ENCODE measurements around the gene PPM1G. TPM values are rescaled to one million over a fixed set of nuclear protein-coding genes. Genes with fewer than 3 reads are reported as not detected.

The PPM1G gene
- total RNA-seq, 1 experiment from 2014 or later = 140 TPM

DNA sequence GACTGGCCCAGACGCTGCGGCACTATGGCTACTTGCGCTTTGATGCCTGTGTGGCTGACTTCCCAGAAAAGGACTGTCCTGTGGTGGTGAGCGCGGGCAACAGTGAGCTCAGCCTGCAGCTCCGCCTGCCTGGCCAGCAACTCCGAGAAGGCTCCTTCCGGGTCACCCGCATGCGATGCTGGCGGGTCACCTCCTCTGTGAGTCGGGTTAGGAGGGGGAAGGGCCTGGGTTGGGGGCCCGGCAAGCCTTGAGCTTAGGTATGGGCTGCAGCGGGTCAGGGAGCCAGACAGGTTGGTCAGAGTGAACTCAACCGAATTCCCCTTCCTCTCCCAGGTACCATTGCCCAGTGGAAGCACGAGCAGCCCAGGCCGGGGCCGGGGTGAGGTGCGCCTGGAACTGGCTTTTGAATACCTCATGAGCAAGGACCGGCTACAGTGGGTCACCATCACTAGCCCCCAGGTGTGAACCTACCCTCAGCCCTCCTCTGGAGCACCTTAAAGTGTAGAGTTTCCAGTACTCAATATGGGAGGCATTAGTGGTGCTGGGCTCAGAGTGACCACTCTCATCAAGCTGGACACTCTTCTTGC lies 33.8 kb downstream of the PPM1G start:
- no peak overlapping the region for H3K4me2 ChIP-seq (ENCODE audit: low read length)
- peaks cover 19 to 45% of the 10 kb centered on the region in 2 experiments; a peak in 3 of 4 replicates for H3K36me3 ChIP-seq (ENCODE audit: control insufficient read depth in 1 of 2, insufficient read depth in 2 of 2, low read length in 2 of 2)
- H3K9me3 ChIP-seq (ENCODE audit: control insufficient read depth in 1 of 2, insufficient read depth in 1 of 2, low read depth in 1 of 2, low read length in 2 of 2) = no peaks in the 10 kb centered on the region
- ChIA-PET CTCF (no interaction called here), POLR2A (no interaction called here), RAD21 (ENCODE audit: low non-redundant PET in 1 of 2, low total read pairs in 2 of 2, uncharacterized antibody in 2 of 2, unreplicated experiment in 2 of 2) (no interaction called here)
- BruUV-seq (replicated peaks) = no TSS peak
- no peaks in the 10 kb centered on the region for H3K9me2 ChIP-seq (ENCODE audit: insufficient read depth)
- H3K4me1 ChIP-seq (ENCODE audit: control insufficient read depth in 1 of 2, insufficient read depth in 2 of 2, low read length in 2 of 2) = peaks cover 7 to 34% of the 10 kb centered on the region in 2 experiments; a peak in 3 of 4 replicates
- intact Hi-C loops (cut with micrococcal nuclease) = no loop called here
- H3K4me3 ChIP-seq (replicated peaks in 1 of 2; ENCODE audit: low read depth in 1 of 2, low read length in 2 of 2) = no peak overlapping the region
- no peak overlapping the region for H3K27ac ChIP-seq (ENCODE audit: low read depth, low read length)
- no peaks in the 10 kb centered on the region for H3K27me3 ChIP-seq (ENCODE audit: insufficient read depth, low read length)
- H3K9ac ChIP-seq (ENCODE audit: low read length) = no peak overlapping the region
- DNase-seq (ENCODE audit: low read depth, low spot score) = no peak
- H3K79me2 ChIP-seq (ENCODE audit: insufficient read depth, low read length) = peaks cover 44% of the 10 kb centered on the region
- H2AFZ ChIP-seq (ENCODE audit: low read depth, low read length, poor library complexity, severe bottlenecking) = no peak overlapping the region
- no peak for TF ChIP-seq ZNF274 (IDR thresholded peaks at IDR 0.05; ENCODE audit: low read depth, low read length)
- no peak for TF ChIP-seq SP1 (IDR thresholded peaks at IDR 0.05; ENCODE audit: low read depth)
- TF ChIP-seq CEBPB (IDR thresholded peaks at IDR 0.05; ENCODE audit: low read depth) = no peak
- TF ChIP-seq POLR2A (IDR thresholded peaks at IDR 0.05; ENCODE audit: borderline replicate concordance, extremely low read depth, insufficient read depth, insufficient read length) = no peak
- no peak for ATAC-seq
- H4K20me1 ChIP-seq (ENCODE audit: insufficient read depth) = no peaks in the 10 kb centered on the region

GRCh38 chr2:27373567-27373966 lies 35.8 kb downstream of the PPM1G start:
- Histone ChIP-seq H3K36me3 (ENCODE audit: control insufficient read depth in 1 of 2, insufficient read depth in 2 of 2, low read length in 2 of 2) (peaks cover 19 to 46% of the 10 kb centered on the region in 2 experiments; a peak in 3 of 4 replicates), H3K27me3 (ENCODE audit: insufficient read depth, low read length) (no peaks in the 10 kb centered on the region), H3K79me2 (ENCODE audit: insufficient read depth, low read length) (peaks cover 45% of the 10 kb centered on the region), H2AFZ (ENCODE audit: low read depth, low read length, poor library complexity, severe bottlenecking) (no peak overlapping the region), H3K9ac (ENCODE audit: low read length) (no peak overlapping the region), H3K27ac (ENCODE audit: low read depth, low read length) (no peak overlapping the region), H3K4me3 (replicated peaks in 1 of 2; ENCODE audit: low read depth in 1 of 2, low read length in 2 of 2) (no peak overlapping the region), H3K9me3 (ENCODE audit: control insufficient read depth in 1 of 2, insufficient read depth in 1 of 2, low read depth in 1 of 2, low read length in 2 of 2) (no peaks in the 10 kb centered on the region), H3K4me1 (ENCODE audit: control insufficient read depth in 1 of 2, insufficient read depth in 2 of 2, low read length in 2 of 2) (peaks cover 10 to 28% of the 10 kb centered on the region in 2 experiments; a peak in 3 of 4 replicates), H3K9me2 (ENCODE audit: insufficient read depth) (no peaks in the 10 kb centered on the region), H4K20me1 (ENCODE audit: insufficient read depth) (no peaks in the 10 kb centered on the region), H3K4me2 (ENCODE audit: low read length) (no peak overlapping the region)
- RAD21 ChIA-PET (ENCODE audit: low non-redundant PET in 1 of 2, low total read pairs in 2 of 2, uncharacterized antibody in 2 of 2, unreplicated experiment in 2 of 2) = no interaction called here
- no TSS peak for BruUV-seq (replicated peaks)
- intact Hi-C loops (cut with micrococcal nuclease) = loop anchor here (5.0 kb wide), 1 partner anchor 51 kb away; the partner anchor contains the start of gene MPV17
- CTCF ChIA-PET = no interaction called here
- DNase-seq (ENCODE audit: low read depth, low spot score) (no peak), ATAC-seq (no peak)
- POLR2A ChIA-PET = no interaction called here
- TF ChIP-seq ELF1 (IDR thresholded peaks at IDR 0.05; ENCODE audit: borderline replicate concordance, low read depth) = no peak
- no peak for TF ChIP-seq SIN3A (IDR thresholded peaks at IDR 0.05; ENCODE audit: low read depth)
- TF ChIP-seq REST (IDR thresholded peaks at IDR 0.05; ENCODE audit: low read depth) = no peak

All from HCT116 (cell line).